Stimulated activated CD8-positive, alpha-beta memory T cell treated with anti-CD3 and anti-CD28 coated beads, Interleukin-2, amount 100 ng/mL, for 1 hour (primary cell): ENCODE results near the gene ADCY2.

ENCODE experiments used
- DNase-seq, 2 donors: peaks; one replicate each; pipeline ENCODE4 v3.0.0-alpha.2; 2020; ENCODE audit warnings: low read depth in 2 of 2

The ADCY2 gene

DNA sequence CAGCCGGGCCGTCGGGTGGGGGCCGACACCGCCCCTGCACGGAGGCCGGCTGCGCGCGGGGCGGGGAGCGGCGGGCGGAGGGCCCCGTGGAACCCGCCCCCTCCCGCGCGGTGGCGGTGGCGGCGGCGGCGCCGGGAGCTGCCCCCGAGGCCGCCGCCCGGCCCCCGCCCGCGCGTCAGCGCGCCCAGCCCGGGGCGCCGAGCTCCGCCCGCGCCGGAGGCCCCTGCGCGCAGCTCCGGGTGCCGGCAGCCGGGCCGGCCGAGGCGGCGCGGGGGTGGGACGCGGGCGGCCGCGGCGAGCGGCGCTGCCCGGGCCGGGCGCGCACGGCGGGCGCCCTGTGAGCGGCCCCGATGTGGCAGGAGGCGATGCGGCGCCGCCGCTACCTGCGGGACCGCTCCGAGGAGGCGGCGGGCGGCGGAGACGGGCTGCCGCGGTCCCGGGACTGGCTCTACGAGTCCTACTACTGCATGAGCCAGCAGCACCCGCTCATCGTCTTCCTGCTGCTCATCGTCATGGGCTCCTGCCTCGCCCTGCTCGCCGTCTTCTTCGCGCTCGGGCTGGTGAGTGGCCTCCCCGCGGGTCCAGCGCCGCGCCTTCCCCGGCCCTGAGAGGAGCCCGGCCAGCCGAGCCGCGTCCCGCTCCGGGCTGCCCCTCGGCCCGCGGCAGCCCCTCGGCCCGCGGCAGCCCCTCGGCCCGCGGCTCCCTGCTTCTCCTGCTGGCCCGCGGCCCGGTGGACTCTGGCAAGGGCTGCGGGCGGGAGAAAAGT, at the start of gene ADCY2:
Gene ADCY2 (plus strand): TSS at position 192 of the 766 bp plus-strand sequence. CDS start 159 bp downstream, at position 351.
- no peak for DNase-seq

- no peak for DNase-seq
Measured at GRCh38 chr5:7347377-7347776, 48.6 kb upstream of the ADCY2 start.

DNA sequence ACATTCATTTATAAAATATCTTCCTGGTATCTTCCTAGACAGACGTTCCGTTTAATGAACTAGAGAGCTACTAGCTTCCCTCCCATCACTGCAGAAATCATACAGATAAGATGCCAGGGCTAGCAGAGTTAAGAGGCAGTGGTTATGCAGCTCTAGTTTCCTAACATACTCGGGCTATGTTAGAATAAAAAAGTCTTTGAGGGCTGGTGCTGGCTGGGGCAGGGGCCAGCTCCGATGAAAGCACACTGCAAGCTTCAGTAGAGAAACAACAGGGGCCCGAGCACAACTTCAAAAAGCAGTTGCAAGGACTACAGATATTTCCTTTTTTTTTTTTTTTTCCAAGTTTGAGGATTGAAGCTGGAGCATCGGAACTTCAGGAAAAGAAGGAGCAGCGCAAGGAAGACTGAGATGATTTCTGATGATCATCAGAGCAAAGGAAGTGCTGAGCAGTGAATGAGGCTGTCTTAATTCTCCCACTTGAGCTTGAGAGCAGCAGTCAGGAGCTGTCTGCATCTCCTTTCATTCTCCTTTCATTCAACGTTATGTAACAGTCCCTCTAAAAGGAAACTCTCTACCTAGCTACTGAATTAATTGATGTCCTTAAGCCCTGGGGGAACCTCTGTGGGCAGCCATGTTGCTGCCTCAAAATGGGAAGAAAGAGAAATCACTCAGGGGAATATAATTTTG, 47.6 kb upstream of the ADCY2 start:
- DNase-seq, result no peak

- DNase-seq, result no peak
Measured at GRCh38 chr5:7361593-7361992, 34.3 kb upstream of the ADCY2 start.

DNA sequence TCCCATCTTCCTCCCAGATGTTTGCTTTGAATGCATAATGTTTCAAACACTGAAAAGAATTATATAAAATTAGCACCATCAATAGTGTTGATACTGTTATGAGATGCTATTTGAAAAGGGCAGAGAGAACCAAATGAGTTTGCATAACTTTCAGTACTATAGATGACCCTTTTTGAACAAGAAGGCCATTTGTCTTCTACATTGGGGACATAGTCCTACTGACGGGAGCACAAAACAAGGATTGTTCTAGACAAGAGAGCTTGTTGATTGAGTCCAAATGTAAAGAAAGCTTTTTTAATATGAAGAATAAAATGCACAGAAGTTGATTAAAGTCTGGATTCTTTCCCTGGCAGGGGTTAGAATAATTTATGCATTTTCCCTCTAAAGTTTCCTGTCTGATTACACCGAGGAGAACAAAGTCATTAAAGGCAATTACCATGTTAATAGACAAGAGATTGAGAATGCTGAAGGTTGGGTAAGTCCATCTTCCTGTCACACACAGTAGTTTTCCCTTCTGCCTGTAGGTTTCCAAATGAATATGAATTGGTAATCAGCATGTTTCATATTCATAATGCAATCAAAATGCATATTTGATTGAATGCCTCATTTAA, 32.8 kb upstream of the ADCY2 start:
- DNase-seq, result no peak

GRCh38 chr5:7364226-7364875, 31.6 kb upstream of the ADCY2 start:
- DNase-seq, result no peak

DNA sequence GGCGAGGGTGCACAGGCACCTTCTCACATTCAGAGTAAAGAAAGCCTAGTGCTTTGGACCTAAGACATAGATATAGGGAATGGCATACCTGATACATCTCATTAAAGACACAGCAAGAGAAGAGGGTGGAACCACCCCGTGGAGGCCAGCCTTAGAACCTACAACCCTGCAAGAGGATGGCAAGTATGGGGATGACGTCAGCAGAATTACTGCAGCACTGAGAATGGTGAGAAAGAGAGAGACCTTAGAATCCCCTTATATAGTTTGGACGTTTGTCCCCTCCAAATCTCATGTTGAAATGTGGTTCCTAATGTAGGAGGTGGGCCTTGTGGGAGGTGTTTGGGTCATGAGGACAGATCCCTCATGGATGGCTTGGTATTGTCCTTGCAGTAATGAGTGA, 28.2 kb upstream of the ADCY2 start:
- no peak for DNase-seq

DNA sequence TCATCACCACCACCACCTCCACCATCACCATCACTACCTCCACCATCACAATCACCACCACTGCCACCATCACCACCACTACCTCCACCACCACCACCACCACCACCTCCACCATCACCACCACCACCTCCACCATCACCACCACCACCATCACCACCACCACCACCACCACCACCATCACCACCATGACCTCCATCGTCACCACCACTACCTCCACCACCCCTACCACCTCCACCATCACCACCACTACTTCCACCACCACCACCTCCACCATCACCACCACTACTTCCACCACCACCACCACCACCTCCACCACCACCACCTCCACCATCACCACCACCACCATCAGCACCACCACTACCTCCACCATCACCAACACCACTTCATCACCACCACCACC, 23.5 kb upstream of the ADCY2 start:
- DNase-seq, result no peak

DNA sequence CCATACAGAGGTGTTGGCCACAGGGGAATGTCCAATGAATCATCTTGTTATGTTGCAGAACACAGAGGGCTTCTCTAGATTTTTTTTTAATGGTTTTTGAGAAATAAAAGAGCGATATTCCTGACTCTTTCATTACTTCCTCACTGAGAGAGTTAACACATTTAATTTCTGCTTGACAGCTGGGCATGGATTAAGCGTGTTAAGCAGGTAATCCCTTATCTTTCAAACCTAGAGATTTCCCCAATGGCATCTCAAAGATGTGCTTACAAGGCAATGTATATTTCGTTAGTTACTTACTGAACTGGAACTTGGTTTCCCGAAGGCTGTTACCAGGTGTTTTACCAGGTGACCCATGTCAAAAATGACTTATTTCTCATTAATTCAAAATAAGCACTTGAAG, 21.8 kb upstream of the ADCY2 start:
- DNase-seq, result no peak

- DNase-seq, result no peak
Measured at GRCh38 chr5:7375457-7375856, 20.5 kb upstream of the ADCY2 start.

- no peak for DNase-seq
Measured at GRCh38 chr5:7376871-7377270, 19.1 kb upstream of the ADCY2 start.

DNA sequence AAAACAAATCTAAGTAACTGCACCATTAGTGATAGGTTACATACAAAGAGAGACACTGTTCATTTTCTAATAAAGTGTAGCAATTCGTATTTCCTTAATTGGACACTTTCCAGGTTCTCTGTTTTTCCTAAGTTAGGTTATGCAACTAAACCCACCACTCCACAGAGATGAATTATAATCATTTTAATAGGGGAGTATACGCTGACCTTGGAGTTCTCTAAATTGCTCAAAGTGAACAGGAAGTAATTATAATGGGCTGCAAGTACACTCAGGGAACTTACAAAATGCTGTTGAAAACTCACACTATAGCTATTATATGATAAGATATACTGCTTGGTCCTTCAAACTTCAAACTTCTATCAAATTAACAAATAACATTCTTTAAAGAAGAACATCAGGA, 18.2 kb upstream of the ADCY2 start:
- no peak for DNase-seq

- no peak for DNase-seq
Measured at GRCh38 chr5:7382588-7382987, 13.3 kb upstream of the ADCY2 start.

DNA sequence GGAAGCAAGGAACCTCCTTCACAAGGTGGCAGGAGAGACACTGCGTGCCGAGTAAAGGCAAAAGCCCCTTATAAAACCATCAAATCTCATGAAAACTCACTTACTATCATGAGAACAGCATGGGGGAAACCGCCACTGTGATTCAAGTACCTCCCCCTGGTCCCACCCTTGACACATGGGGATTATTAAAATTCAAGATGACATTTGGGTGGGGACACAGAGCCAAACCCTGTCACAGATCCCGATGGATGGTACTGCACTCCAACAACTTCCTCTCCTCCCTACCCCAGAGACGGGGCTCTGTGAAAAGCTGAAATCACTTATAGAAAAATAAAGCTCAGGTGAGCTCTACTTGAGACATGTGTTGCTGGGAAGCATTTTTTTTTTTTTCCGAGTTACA, 10.3 kb upstream of the ADCY2 start:
- DNase-seq, result no peak

DNA sequence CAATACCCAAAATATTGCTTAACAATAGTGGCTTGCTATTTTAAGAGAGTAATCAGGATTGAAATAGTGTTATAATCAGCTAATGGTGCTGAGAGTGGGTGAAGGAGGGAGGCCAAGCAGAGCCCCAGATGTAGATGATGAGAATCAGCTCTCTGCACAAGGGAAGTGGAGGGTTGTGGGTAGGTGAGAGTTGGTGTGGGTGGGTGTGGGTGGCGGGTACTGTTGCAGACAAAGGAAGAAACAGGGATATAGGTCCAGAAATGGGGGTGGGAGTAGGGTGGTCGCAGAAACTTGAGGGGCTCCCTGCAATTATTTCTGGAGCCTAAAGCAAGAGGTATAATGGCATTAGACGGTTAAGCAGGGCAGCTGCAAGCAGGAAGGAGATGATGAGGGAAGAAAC, 7.4 kb upstream of the ADCY2 start:
- no peak for DNase-seq

- DNase-seq, result no peak
Measured at GRCh38 chr5:7391215-7391614, 4.7 kb upstream of the ADCY2 start.

DNA sequence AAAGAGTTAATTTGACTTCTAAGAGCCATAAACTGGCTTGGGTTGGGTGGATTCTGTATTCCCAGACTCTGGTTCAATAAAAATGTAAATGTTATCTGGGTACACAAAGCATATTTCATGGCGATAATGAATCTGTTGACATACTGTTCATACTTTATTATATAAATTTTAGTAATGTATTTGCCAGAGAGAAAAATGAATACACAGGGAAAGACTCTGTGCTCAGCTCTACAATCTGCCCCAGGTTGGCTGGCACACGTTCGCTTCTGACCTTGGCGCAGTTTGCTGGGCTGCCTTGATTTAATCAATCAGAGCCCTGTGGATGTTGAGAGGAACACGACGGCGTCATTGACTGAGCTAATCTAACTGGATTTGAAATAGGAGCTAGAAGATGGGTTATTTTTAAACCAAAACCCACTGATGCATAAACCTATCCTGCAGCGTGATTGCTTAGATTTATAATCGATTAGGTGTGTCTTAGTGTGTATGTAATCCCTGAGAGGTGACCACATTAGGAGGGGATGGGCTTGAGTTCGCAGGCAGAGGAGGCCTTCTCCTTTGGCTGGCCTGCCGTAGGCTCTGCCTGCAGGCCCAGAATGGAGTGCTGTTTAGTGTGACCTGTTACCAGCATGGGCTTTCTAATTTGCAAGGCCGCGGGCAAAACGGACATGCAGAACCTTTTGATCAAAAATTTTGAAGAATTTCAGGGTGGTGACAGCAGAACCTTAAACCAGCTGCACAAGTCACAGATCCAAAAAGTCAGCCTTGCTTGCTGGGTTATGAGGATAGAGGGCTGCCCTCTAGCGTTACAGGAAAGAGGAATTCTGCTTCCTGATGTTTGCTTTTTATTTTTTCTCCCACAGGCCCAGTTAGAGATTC, 3.9 kb upstream of the ADCY2 start:
- no peak for DNase-seq

DNA sequence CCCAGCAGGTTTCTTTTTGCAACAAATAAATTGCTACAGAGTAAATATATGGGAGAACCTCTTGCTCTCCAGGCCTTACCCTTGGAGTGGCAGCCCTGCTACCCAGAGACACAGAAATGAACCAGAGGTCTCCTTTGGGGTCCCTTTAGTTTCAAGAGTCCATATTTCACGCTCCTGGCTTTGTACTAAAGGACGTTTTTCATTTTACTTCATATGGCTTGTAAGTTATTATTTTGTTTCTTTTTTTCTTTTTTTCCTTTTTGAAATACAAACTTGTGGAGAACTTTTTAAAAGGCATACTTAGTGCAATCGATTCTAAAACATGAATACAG, 3.3 kb upstream of the ADCY2 start:
- no peak for DNase-seq

DNA sequence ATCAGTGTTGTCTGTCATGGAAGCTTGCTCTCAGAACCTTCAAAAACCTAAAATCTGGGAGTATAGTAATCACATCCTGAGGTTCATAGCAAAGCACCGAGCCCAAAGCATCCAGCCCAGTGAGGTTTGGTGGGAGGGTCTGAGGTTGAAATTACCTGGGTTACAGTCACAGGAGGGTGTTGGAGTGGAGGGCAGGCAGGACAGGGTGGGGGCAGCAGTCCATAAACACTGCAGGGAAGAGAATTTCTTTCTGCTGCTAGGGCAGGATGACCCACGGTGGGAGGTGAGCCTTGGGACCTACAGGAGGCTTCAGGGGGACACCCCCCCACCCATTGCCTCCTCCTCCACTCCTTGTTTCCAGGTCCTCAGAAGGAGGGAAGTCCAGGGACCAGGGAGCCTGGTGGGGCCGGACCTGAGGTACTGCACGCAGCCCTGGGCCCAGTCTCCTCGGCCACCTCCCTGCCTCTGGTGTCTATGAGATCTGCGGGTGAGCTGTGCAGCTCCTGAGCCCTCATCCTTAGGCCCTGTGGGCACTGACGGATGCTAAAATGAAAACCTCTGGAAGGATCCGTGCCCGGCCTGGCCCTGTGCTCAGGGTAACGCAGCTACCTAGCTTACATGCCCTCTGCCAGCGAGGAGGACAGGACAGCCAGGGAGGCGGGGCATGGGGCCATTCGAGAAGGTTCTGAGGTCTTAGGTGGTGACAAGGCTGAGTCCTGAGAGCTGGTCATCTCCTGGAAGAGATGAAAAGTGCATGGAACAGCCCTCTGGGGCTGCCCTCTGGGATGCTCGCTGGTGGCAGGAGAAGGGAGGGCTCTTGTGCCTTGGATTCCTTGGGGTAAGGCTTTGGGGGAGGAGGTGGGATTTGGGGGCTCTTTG, 1.8 kb upstream of the ADCY2 start:
- no peak for DNase-seq

DNA sequence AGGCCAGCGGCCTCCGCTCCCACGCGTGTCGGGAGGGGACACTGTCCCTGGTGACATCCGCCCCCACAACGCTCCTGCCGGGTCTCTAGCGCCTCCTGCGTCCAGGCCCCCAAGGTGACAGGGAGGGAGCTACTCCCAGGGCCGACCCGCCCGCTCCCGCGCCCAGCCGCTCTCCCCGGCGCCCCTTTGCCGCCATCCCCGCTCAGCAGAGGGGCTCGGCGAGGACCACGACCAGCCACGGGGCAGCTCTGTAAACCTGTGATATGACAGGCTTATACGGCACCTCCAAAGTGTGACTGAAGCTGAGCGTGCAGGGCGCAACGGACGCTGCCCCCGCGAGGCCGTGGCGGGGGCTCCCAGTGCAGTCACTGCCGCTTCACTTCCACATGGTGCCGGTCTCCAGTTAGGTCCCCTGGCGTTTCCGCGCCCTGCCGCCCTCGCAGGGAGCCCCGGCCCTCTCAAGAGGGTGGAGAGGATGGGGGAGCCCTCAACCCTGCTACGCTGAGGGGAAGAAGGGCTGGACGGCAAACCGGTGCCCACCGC, 978 bp upstream of the ADCY2 start:
- no peak for DNase-seq
